Fibroblast of gingiva (primary cell): ENCODE results near the gene PRR29.

Experiments used
- DNase-seq: peaks from one replicate; pipeline ENCODE4 v3.0.0-alpha.2; 2011; ENCODE audit warnings: low read depth

The PRR29 gene

DNA sequence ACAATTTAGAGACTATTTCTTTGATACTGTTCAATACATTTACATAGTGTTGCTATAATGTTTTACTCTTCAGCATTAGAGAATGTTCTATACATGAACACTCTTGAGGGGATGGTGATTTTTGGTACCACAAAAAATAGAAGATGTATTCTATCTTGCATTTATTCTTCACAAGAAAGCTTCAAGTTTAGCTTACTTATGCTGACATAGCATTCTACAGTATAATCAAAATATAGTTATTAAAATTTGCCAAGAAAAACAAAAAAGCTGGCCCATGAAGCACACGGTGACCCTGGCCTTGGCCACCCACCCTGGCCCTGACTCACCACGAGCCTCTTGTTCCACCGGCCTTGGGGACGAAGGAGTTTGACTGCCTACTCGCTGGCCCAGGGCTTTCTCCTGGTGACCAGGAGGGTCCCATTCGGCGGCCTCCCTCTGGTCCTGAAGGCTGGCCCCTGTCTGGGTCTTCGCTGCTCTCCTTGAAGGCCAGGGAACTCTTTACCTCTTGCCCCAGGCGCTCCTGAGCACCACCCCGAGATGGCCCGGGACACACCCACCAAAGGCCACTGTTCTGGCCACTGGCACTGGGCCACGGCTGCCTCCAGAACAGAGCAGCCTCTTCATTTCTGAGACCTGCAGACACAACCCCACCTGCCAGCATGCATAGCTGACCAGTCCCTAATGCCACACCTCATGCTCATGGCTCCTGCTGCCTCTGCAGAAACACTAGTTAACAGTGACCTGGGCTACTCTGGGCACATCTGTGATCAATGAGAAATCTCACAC lies 44.7 kb downstream of the PRR29 start:
- DNase-seq = no peak

DNA sequence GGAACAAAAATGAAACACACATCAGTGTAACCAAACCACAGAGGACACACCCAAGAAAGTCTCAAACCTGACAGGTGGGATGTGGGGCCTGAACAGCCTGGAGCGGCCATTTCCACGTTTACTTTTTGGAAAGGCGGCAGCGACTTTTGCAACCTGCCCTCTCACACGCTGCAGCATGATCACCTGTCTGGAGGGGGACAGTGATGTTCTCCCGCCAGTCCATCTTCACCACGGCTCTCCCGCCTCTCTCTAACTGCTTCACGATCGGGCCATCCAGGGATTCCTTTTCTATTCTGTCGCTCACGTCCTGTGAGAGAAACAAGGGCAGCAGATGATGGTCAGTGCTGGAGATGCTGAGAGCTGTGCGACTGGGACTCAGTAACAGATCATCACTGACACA lies 47.0 kb downstream of the PRR29 start:
- no peak for DNase-seq

- no peak for DNase-seq
Measured at GRCh38 chr17:64048805-64049204, 50.7 kb downstream of the PRR29 start.

- DNase-seq = no peak
Measured at GRCh38 chr17:64051153-64051552, 53.0 kb downstream of the PRR29 start.

DNA sequence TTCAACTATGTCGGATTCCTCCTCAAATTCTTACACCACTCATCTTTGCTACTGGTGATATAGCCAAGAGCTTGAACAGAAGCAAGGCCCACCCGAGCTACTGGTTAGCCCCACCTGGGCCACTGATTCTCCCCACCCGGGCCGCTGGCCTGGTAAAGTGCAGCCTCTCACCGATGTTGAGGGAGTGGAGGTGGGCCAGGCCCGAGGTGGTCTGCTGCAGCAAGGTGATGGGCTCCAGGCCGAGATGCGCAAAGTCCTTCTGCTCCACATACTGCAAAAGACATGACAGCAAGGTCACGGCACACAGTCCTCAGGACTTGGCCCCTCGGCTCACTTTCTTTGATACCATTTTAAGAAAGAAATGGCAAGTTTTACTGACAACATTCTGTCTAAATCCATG lies 55.0 kb downstream of the PRR29 start:
- DNase-seq = no peak
